H1 (cell line): ENCODE measurements around the gene ST8SIA2. TPM values are rescaled to one million over a fixed set of nuclear protein-coding genes. Genes with fewer than 3 reads are reported as not detected.

Experiments used
- BACH1 ChIP-seq: IDR thresholded peaks from 2 replicates; pipeline ENCODE4 v1.6.1; 2012; ENCODE audit warnings: low read length, improper control_type of control experiment
- CBX8 ChIP-seq: fragments of 300-800, 300-1000 bp; sonication (generic); IDR thresholded peaks from 2 replicates; pipeline ENCODE4 v1.7.1; 2016; ENCODE audit warnings: low read depth, low read length, borderline replicate concordance
- EZH2 ChIP-seq: fragments of 200-600 bp; sonication (generic); IDR thresholded peaks from 2 replicates; pipeline ENCODE4 v1.7.1; 2012; ENCODE audit warnings: low read depth, mild to moderate bottlenecking, moderate library complexity, low read length, inconsistent platforms; ENCODE audit not compliant: severe bottlenecking
- NRF1 ChIP-seq: IDR thresholded peaks from 2 replicates; pipeline ENCODE4 v1.6.1; 2011; ENCODE audit warnings: mild to moderate bottlenecking, low read depth, low read length, improper control_type of control experiment
- POU5F1 ChIP-seq: IDR thresholded peaks from 2 replicates; pipeline ENCODE4 v1.6.1; 2011; ENCODE audit warnings: low read depth, mild to moderate bottlenecking, low read length, moderate library complexity
- RBBP5 ChIP-seq: IDR thresholded peaks from 2 replicates; pipeline ENCODE4 v1.7.1; 2012; ENCODE audit warnings: low read depth, mild to moderate bottlenecking, inconsistent platforms, low read length, moderate library complexity, borderline replicate concordance
- TEAD4 ChIP-seq: IDR thresholded peaks from 2 replicates; pipeline ENCODE4 v1.6.1; 2012; ENCODE audit warnings: low read depth, low read length, inconsistent platforms, mixed read lengths
- YY1 ChIP-seq: IDR thresholded peaks from 2 replicates; pipeline ENCODE4 v1.6.1; 2011; ENCODE audit warnings: low read depth, mild to moderate bottlenecking, low read length
- polyA plus RNA-seq, 7 experiments: library from polyadenylated mRNA; depleted of rRNA in 3 of 7; stranded (reverse) in 5 of 7; unstranded in 2 of 7; fragments of >200 nt in 5 of 7; fragments of 200-250 nt in 2 of 7; gene quantifications; 1 replicate in 5 of 7; 2 replicates in 1 of 7; 4 replicates in 1 of 7; pipeline versions ENCODE4 v1.2.1 to v1.2.3, GENCODE V29; 2011 to 2013; ENCODE audit warnings: missing spikeins in 2 of 7, mixed read lengths in 2 of 7
- total RNA-seq: library from RNA; stranded (reverse); fragmentation: NEBNext Ultra II Directional; extraction: Animal tissue kit (Norgen Biotek cat#: 25700); gene quantifications from 2 replicates; pipeline ENCODE4 v1.2.1, GENCODE V29; 2021
- TF ChIP-seq, protein P1 (sequence below): fragments of 300-600 bp; sonication (generic); IDR thresholded peaks from 2 replicates; pipeline ENCODE4 v1.7.1; 2012; ENCODE audit warnings: low read length, moderate library complexity, mild to moderate bottlenecking, inconsistent platforms; ENCODE audit not compliant: insufficient replicate concordance

ST8SIA2 gene
- total and polyA plus RNA-seq, 2 of the 8 experiments (the other 6 are each of a cell fraction or from before 2014, with no cell fraction given) = 3.0 to 4.5 TPM

DNA sequence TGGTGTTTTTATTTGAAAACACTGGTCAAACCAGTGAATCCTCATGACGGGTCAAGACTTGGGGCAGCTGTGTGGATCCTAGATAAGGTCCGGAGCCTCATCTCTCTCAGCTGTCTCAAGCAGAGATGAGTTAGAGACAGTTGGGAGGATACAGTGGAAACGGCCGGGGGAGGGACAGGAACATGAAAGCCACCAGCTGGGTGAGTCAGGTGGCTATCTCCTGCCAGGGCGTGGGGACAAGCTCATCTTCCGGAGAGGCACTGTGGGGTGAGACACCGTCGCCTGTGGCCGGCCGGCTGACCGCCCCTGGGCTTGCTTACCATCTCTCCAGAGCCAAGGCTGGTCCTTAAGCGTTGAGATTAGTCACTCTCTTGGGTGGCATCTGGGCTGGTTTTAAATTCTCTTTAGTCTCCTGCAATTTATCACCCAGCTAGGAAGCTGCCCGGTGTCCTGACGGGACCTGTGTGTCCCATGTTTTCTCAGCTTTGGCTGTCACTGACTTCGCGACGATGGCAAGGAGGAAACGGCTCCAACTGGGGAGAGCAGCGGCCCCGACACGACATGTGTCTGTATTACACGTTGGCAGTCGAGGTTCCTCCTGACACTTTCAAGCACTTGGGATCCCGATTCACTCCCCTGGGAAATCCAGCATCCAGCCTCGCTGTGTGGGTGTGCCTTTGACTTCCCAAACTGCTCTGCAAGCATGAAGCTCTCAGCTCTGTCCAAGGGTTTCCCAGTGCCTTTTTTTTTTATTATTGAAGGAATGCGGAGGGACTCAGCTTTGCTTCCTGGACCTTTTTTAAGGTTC is 7.5 kb downstream of the ST8SIA2 start (continued):
- TF ChIP-seq, protein P1, sequence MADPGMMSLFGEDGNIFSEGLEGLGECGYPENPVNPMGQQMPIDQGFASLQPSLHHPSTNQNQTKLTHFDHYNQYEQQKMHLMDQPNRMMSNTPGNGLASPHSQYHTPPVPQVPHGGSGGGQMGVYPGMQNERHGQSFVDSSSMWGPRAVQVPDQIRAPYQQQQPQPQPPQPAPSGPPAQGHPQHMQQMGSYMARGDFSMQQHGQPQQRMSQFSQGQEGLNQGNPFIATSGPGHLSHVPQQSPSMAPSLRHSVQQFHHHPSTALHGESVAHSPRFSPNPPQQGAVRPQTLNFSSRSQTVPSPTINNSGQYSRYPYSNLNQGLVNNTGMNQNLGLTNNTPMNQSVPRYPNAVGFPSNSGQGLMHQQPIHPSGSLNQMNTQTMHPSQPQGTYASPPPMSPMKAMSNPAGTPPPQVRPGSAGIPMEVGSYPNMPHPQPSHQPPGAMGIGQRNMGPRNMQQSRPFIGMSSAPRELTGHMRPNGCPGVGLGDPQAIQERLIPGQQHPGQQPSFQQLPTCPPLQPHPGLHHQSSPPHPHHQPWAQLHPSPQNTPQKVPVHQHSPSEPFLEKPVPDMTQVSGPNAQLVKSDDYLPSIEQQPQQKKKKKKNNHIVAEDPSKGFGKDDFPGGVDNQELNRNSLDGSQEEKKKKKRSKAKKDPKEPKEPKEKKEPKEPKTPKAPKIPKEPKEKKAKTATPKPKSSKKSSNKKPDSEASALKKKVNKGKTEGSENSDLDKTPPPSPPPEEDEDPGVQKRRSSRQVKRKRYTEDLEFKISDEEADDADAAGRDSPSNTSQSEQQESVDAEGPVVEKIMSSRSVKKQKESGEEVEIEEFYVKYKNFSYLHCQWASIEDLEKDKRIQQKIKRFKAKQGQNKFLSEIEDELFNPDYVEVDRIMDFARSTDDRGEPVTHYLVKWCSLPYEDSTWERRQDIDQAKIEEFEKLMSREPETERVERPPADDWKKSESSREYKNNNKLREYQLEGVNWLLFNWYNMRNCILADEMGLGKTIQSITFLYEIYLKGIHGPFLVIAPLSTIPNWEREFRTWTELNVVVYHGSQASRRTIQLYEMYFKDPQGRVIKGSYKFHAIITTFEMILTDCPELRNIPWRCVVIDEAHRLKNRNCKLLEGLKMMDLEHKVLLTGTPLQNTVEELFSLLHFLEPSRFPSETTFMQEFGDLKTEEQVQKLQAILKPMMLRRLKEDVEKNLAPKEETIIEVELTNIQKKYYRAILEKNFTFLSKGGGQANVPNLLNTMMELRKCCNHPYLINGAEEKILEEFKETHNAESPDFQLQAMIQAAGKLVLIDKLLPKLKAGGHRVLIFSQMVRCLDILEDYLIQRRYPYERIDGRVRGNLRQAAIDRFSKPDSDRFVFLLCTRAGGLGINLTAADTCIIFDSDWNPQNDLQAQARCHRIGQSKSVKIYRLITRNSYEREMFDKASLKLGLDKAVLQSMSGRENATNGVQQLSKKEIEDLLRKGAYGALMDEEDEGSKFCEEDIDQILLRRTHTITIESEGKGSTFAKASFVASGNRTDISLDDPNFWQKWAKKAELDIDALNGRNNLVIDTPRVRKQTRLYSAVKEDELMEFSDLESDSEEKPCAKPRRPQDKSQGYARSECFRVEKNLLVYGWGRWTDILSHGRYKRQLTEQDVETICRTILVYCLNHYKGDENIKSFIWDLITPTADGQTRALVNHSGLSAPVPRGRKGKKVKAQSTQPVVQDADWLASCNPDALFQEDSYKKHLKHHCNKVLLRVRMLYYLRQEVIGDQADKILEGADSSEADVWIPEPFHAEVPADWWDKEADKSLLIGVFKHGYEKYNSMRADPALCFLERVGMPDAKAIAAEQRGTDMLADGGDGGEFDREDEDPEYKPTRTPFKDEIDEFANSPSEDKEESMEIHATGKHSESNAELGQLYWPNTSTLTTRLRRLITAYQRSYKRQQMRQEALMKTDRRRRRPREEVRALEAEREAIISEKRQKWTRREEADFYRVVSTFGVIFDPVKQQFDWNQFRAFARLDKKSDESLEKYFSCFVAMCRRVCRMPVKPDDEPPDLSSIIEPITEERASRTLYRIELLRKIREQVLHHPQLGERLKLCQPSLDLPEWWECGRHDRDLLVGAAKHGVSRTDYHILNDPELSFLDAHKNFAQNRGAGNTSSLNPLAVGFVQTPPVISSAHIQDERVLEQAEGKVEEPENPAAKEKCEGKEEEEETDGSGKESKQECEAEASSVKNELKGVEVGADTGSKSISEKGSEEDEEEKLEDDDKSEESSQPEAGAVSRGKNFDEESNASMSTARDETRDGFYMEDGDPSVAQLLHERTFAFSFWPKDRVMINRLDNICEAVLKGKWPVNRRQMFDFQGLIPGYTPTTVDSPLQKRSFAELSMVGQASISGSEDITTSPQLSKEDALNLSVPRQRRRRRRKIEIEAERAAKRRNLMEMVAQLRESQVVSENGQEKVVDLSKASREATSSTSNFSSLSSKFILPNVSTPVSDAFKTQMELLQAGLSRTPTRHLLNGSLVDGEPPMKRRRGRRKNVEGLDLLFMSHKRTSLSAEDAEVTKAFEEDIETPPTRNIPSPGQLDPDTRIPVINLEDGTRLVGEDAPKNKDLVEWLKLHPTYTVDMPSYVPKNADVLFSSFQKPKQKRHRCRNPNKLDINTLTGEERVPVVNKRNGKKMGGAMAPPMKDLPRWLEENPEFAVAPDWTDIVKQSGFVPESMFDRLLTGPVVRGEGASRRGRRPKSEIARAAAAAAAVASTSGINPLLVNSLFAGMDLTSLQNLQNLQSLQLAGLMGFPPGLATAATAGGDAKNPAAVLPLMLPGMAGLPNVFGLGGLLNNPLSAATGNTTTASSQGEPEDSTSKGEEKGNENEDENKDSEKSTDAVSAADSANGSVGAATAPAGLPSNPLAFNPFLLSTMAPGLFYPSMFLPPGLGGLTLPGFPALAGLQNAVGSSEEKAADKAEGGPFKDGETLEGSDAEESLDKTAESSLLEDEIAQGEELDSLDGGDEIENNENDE = no peak
- TF ChIP-seq EZH2 = no peak
- no peak for TF ChIP-seq CBX8
- TF ChIP-seq POU5F1 = no peak
- TF ChIP-seq TEAD4 = no peak
- TF ChIP-seq BACH1 = no peak
- TF ChIP-seq YY1 = no peak
- no peak for TF ChIP-seq RBBP5
- no peak for TF ChIP-seq NRF1
